Stimulated activated naive CD8-positive, alpha-beta T cell treated with anti-CD3 and anti-CD28 coated beads, Interleukin-15, Interleukin-2, amounts not matched to agents 100 ng/mL and 50 ng/mL, for 24 hours (primary cell): ENCODE results near the gene CPAMD8.
A peak's percentile ranks its signal among the peaks of the same experiment; 100 is the strongest.

Experiments
- H3K27ac Mint-ChIP-seq: one replicate; pipeline ENCODE4 v1.8.0; 2021; ENCODE audit warnings: mild to moderate bottlenecking, mixed read lengths
- H3K27me3 Mint-ChIP-seq: one replicate; pipeline ENCODE4 v1.8.0; 2021; ENCODE audit warnings: mixed read lengths
- H3K36me3 Mint-ChIP-seq: one replicate; pipeline ENCODE4 v1.8.0; 2021; ENCODE audit warnings: low read depth, mixed read lengths
- H3K4me1 Mint-ChIP-seq: one replicate; pipeline ENCODE4 v1.8.0; 2021; ENCODE audit warnings: low read depth, mixed read lengths
- H3K4me3 Mint-ChIP-seq: one replicate; pipeline ENCODE4 v1.8.0; 2021; ENCODE audit warnings: mild to moderate bottlenecking, mixed read lengths
- H3K9me3 Mint-ChIP-seq: one replicate; pipeline ENCODE4 v1.8.0; 2021; ENCODE audit warnings: mixed read lengths

Gene CPAMD8

GRCh38 chr19:17054746-17055145, 28.1 kb upstream of the CPAMD8 start:
- Mint-ChIP-seq H3K4me3 (no peak overlapping the region), H3K4me1 (no peaks in the 10 kb centered on the region), H3K9me3 (no peaks in the 10 kb centered on the region), H3K27me3 (no peaks in the 10 kb centered on the region), H3K36me3 (peaks cover 62% of the 10 kb centered on the region), H3K27ac (no peak overlapping the region)

GRCh38 chr19:17052439-17052838, 25.8 kb upstream of the CPAMD8 start:
- H3K27ac Mint-ChIP-seq, result no peak overlapping the region
- no peak overlapping the region for H3K4me3 Mint-ChIP-seq
- no peaks in the 10 kb centered on the region for H3K4me1 Mint-ChIP-seq
- peaks cover 53% of the 10 kb centered on the region for H3K36me3 Mint-ChIP-seq
- no peaks in the 10 kb centered on the region for H3K27me3 Mint-ChIP-seq
- no peaks in the 10 kb centered on the region for H3K9me3 Mint-ChIP-seq

GRCh38 chr19:17049711-17050280, 23.2 kb upstream of the CPAMD8 start:
- Mint-ChIP-seq H3K36me3 (peaks cover 44% of the 10 kb centered on the region), H3K4me3 (no peak overlapping the region), H3K27me3 (no peaks in the 10 kb centered on the region), H3K4me1 (no peaks in the 10 kb centered on the region), H3K9me3 (no peaks in the 10 kb centered on the region), H3K27ac (no peak overlapping the region)

GRCh38 chr19:17048885-17049453, 22.4 kb upstream of the CPAMD8 start:
- Mint-ChIP-seq H3K27ac (no peak overlapping the region), H3K4me3 (no peak overlapping the region), H3K4me1 (no peaks in the 10 kb centered on the region), H3K27me3 (no peaks in the 10 kb centered on the region), H3K36me3 (peaks cover 39% of the 10 kb centered on the region), H3K9me3 (no peaks in the 10 kb centered on the region)

GRCh38 chr19:17045907-17046502, 19.4 kb upstream of the CPAMD8 start:
- H3K4me1 Mint-ChIP-seq, result no peaks in the 10 kb centered on the region
- no peak overlapping the region for H3K4me3 Mint-ChIP-seq
- H3K36me3 Mint-ChIP-seq, result peaks cover 17% of the 10 kb centered on the region
- no peak overlapping the region for H3K27ac Mint-ChIP-seq
- H3K9me3 Mint-ChIP-seq, result no peaks in the 10 kb centered on the region
- H3K27me3 Mint-ChIP-seq, result no peaks in the 10 kb centered on the region

GRCh38 chr19:17043744-17044143, 17.1 kb upstream of the CPAMD8 start:
- Mint-ChIP-seq H3K9me3 (no peaks in the 10 kb centered on the region), H3K36me3 (peaks cover 4% of the 10 kb centered on the region), H3K27me3 (peaks cover 5% of the 10 kb centered on the region), H3K4me3 (no peak overlapping the region), H3K4me1 (no peaks in the 10 kb centered on the region), H3K27ac (no peak overlapping the region)

- Mint-ChIP-seq H3K4me1 (no peaks in the 10 kb centered on the region), H3K9me3 (no peaks in the 10 kb centered on the region), H3K36me3 (no peaks in the 10 kb centered on the region), H3K27me3 (peaks cover 5% of the 10 kb centered on the region), H3K27ac (no peak overlapping the region), H3K4me3 (no peak overlapping the region)
These were observed 15.4 kb upstream of the CPAMD8 start for GRCh38 chr19:17041976-17042375.

GRCh38 chr19:17037966-17038500, 11.4 kb upstream of the CPAMD8 start:
- H3K27me3 Mint-ChIP-seq, result peaks cover 12% of the 10 kb centered on the region
- H3K4me3 Mint-ChIP-seq, result no peak overlapping the region
- H3K36me3 Mint-ChIP-seq, result no peaks in the 10 kb centered on the region
- H3K27ac Mint-ChIP-seq, result no peak overlapping the region
- no peaks in the 10 kb centered on the region for H3K4me1 Mint-ChIP-seq
- H3K9me3 Mint-ChIP-seq, result no peaks in the 10 kb centered on the region

GRCh38 chr19:17037184-17037583, 10.6 kb upstream of the CPAMD8 start:
- Mint-ChIP-seq H3K9me3 (no peaks in the 10 kb centered on the region), H3K27me3 (peaks cover 12% of the 10 kb centered on the region), H3K4me3 (no peak overlapping the region), H3K4me1 (no peaks in the 10 kb centered on the region), H3K27ac (no peak overlapping the region), H3K36me3 (no peaks in the 10 kb centered on the region)

- Mint-ChIP-seq H3K4me1 (no peaks in the 10 kb centered on the region), H3K36me3 (no peaks in the 10 kb centered on the region), H3K27me3 (peaks cover 12% of the 10 kb centered on the region), H3K9me3 (no peaks in the 10 kb centered on the region), H3K4me3 (no peak overlapping the region), H3K27ac (no peak overlapping the region)
These were observed 10.0 kb upstream of the CPAMD8 start for GRCh38 chr19:17036640-17037039.

GRCh38 chr19:17035842-17036424, 9.3 kb upstream of the CPAMD8 start:
- Mint-ChIP-seq H3K27ac (no peak overlapping the region), H3K9me3 (no peaks in the 10 kb centered on the region), H3K36me3 (no peaks in the 10 kb centered on the region), H3K4me1 (no peaks in the 10 kb centered on the region), H3K27me3 (peaks cover 11% of the 10 kb centered on the region), H3K4me3 (no peak overlapping the region)

- peaks cover 23% of the 10 kb centered on the region for H3K27me3 Mint-ChIP-seq
- H3K4me3 Mint-ChIP-seq, result no peak overlapping the region
- H3K27ac Mint-ChIP-seq, result no peak overlapping the region
- H3K36me3 Mint-ChIP-seq, result no peaks in the 10 kb centered on the region
- H3K9me3 Mint-ChIP-seq, result no peaks in the 10 kb centered on the region
- H3K4me1 Mint-ChIP-seq, result peaks cover 4% of the 10 kb centered on the region
These were observed 5.1 kb upstream of the CPAMD8 start for GRCh38 chr19:17031741-17032140.

GRCh38 chr19:17027535-17027975, 945 bp upstream of the CPAMD8 start:
- peaks cover 7% of the 10 kb centered on the region for H3K36me3 Mint-ChIP-seq
- H3K27me3 Mint-ChIP-seq, result peaks cover 29% of the 10 kb centered on the region
- H3K4me1 Mint-ChIP-seq, result peaks cover 11% of the 10 kb centered on the region
- H3K27ac Mint-ChIP-seq, result no peak overlapping the region
- no peak overlapping the region for H3K4me3 Mint-ChIP-seq
- H3K9me3 Mint-ChIP-seq, result peaks cover 10% of the 10 kb centered on the region

- Mint-ChIP-seq H3K27me3 (peaks cover 29% of the 10 kb centered on the region), H3K4me3 (peak overlapping the region; percentile 70), H3K9me3 (peaks cover 10% of the 10 kb centered on the region)
These were observed 485 bp downstream of the CPAMD8 start for GRCh38 chr19:17025991-17026658.

GRCh38 chr19:17025361-17025760, 1.2 kb downstream of the CPAMD8 start:
- peaks cover 7% of the 10 kb centered on the region for H3K36me3 Mint-ChIP-seq
- no peak overlapping the region for H3K4me3 Mint-ChIP-seq
- H3K27me3 Mint-ChIP-seq, result peaks cover 29% of the 10 kb centered on the region
- H3K9me3 Mint-ChIP-seq, result peaks cover 10% of the 10 kb centered on the region
- no peak overlapping the region for H3K27ac Mint-ChIP-seq
- H3K4me1 Mint-ChIP-seq, result peaks cover 11% of the 10 kb centered on the region

More at GRCh38 chr19:17025991-17026658, 485 bp downstream of the CPAMD8 start:
- Mint-ChIP-seq H3K27ac (no peak overlapping the region), H3K4me1 (peaks cover 11% of the 10 kb centered on the region), H3K36me3 (peaks cover 7% of the 10 kb centered on the region)
